NCI-H1417 treated with DMSO at 0.1 percent for 48 hours (cell line): ENCODE results near the gene CNDP2.
A peak's percentile ranks its signal among the peaks of the same experiment; 100 is the strongest.
"Not testable (repeated sequence)": the region's sequence is repeated elsewhere in the genome, so short reads cannot be mapped to it uniquely, and the experiment has no call there.

Experiments
- DNase-seq: peaks from one replicate; lab custom pipeline; 2025; lab: John Stamatoyannopoulos, UW

CNDP2 gene

DNA sequence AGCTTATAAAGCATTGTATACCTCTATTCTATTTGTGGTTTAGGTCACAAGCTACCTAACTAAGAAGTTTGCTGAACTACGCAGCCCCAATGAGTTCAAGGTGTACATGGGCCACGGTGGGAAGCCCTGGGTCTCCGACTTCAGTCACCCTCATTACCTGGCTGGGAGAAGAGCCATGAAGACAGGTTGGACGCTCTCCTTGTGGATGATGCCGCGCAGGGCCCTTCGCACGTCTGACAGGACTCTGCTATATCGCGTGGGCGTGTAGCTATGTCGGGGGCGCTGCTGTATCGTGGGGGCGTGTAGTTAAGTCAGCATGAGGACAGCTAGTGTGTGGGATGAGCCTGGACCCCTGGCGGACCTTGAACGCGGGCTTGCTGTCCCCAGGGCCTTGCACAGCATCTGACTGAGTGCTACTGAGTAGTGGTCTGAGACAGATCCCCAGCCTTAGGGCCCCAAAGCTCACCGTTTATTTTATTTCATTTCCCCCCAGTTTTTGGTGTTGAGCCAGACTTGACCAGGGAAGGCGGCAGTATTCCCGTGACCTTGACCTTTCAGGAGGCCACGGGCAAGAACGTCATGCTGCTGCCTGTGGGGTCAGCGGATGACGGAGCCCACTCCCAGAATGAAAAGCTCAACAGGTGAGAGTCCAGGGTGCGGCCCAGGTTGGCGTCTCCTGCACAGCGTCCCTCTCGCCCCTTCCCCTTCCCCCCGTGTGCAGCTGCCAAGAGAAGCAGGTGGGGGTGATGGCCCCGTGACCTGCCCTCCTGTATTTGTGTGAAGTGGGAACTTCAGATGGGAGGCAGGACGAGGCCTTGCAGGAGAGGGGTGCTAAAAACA is 22.5 kb downstream of the CNDP2 start:
- no peak for DNase-seq

DNA sequence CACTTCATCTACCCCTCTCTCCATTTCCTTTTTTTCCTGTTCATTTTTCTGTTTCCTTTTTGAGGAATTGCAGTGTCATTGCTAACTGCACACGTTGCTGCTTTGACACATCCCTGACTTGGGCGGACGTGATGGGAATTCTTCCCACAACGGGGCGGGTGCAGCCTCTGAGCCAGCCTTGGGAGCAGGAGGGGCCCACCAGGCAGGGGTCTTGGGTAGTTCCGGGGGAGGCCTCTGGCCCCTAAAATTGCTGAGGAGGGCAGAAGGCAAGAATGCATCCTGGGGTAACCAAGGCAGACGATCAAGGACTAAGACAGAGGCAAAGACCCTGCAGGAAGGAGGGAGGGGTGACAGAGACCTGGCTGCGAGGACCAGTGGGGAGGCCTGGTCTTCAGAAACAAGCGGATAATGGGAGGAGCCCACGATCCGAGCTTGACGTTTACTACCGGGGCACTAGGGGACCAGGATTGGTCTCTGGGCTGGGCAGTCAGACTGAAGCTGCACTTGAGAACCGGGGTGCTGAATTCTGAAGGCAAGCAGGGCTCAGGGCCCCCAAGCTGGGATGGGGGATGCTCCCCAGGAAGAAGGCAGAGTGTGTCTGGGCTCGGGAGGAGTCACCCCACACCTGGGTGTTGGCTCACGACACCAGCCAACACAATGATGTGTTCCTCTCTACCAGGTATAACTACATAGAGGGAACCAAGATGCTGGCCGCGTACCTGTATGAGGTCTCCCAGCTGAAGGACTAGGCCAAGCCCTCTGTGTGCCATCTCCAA is 23.3 kb downstream of the CNDP2 start:
- DNase-seq = no peak

DNA sequence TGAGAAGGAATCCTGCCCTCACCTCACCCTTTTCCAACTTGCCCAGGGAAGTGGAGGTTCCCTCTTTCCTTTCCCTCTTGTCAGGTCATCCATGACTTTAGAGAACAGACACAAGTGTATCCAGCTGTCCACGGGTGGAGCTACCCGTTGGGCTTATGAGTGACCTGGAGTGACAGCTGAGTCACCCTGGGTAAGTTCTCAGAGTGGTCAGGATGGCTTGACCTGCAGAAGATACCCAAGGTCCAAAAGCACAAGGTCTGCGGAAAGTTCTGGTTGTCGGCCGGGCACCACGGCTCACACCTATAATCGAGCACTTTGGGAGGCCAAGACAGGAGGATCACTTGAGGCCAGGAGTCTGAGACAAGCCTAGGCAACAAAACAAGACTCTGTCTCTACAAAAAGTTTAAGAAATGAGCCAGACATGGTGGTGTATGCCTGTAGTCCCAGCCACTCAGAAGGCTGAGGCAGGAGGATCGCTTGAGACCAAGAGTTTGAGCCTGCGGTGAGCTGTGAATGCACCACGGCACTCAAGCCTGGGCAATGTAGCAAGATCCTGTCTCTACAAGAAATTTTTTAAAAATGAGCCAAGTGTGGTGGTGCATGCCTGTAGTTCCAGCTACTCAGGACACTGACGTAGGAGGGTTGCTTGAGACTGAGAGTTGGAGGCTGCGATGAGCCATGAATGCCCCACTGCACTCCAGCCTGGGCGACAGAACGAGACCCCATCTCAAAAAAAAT is 24.1 kb downstream of the CNDP2 start:
- no peak for DNase-seq

DNA sequence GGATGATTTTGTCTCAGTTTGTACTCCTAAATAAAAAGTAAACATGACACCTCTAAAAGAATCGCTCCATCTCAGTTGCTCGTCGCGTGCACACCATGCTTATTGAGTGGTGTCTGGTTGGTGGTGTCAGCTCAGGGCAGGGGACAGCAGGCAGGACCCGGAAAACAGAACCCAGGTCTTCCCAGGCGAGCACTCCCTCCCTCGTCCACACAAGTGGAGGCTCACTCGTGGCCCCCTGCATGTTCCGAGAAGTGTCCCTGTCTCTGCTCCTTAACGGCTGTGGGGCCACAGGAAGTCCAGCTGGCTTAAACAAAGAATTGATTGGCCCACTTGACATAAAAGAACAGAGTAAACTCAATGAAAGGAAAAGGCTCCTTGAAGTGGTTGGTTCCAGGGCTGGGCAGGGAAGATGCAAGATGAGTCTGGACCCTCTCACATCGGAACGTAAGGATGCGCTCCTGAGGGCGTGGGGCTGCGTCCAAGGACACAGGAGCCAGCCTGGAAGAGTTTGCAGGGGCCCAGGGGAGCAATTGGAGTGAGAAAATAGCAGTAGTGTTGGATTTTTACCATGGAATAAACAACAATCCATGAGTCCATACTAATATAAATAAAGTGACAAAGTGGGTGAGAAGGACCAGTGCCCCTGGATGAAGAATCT is 25.0 kb downstream of the CNDP2 start:
- DNase-seq = no peak

DNA sequence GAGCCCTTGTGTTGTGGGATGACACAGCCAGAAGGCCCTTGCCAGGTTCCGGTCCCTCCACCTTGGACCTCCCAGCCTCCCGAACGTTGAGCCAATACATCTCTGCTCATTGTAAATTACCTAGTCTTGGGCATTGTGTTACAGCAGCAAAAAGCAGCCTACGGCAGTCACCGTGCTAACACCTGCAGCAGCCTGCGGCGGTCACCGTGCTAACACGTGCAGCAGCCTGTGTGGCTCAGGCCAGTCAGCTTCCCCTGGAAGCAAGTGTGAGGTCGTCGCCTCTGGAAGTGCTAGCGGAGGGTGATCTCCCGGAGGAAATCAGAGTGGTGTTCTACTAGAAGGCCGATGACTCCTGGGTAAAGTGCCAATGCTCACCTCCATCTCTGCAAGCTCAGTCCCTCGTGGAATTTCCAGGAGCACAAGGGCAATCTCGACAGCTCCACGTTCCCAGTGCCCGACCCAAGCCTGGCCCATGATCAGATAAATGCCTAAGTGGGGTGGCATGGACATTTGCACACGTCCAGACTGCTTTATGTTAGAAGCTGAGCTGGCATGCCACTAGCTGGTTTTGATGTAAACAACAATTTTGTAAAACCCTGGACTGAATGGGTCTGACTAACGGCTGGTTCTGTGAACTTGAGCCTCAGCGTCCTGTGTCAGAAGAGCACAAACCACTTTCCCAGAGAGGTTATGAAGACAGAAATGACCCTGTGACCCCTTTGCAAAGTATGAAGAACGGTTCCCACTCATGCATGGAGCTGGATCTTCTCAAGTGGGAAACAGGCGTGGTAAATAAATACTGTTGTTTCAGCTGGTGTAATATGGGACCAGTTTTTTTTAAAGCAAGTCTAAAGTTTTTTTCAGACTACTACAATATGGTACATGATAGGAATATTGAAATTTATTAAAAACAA is 26.7 kb downstream of the CNDP2 start:
- peak; percentile 7 for DNase-seq

DNA sequence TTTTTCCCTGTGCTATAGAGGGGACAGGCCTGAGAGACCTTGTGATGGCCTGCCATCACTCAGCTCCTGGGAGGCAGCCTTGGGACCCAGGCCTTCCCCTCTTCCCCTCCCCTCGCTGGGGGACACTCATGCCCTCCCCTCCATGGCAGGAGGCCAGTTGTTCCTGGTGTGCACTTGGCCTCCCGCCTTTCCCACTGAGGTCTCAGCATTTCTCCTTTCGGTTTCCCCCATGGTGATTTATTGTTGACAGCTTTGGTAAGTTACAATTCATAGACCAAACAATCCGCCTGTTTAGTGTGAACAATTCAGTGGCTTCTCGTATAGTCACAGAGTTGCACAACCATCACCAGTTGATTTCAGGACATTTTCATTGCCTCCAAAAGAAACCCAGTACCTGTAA is 27.9 kb downstream of the CNDP2 start:
- DNase-seq = peak; percentile 66

DNA sequence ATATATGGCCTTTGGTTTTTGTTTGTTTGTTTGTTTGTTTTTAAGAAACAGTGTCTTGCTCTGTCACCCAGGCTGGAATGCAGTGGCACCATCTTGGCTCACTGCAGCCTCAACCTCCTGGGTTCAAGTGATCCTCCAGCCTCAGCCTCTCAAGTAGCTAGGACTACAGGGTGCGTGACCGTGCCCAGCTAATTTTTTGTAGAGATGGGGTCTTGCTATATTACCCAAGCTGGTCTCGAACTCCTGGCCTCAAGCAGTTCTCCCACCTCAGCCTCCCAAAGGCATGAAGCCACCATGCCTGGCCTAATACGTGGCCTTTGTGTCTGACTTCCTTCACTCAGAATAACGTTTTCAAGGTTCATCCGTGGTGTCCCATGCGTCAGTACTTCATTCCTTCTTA is 28.8 kb downstream of the CNDP2 start:
- DNase-seq = not testable (repeated sequence)

DNA sequence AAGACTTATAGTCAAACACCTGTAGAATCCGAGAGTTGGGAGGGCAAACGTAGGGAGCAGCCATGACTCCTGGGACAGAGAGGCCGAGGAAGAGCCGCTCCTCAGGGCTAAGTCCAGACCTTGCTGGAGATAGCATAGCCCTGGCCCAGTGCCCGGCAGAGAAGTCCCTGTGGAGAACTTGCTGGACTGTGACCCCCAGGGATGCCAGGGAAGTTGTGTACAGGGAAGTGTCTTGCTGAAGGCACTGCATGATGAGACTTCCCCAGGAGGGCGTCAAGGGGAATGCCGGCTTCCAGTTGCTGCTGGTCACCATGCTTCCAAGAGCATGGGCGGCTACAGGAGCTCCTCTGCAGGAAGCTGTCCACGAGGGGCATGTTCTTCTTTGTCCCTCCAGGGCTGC is 29.6 kb downstream of the CNDP2 start:
- DNase-seq = no peak

DNA sequence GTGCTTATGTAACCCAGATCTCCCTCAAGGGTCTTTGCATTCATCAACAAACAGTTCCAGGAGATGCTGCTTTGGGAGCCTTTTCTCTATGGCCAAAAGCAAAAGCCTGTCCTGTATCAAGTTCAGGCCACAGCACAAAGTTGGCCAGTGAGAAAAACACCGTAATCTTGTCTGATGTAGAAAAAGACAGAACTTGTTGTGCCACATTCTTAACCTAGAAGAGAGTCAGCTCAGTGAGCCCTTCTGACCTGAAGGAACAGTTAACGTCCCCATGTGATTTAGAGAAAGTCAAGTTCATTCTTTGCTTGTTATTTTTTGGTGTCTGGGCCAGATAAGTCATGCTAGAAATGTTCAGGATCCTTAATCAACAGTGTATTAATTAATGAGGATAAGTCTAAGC is 30.3 kb downstream of the CNDP2 start:
- no peak for DNase-seq

DNA sequence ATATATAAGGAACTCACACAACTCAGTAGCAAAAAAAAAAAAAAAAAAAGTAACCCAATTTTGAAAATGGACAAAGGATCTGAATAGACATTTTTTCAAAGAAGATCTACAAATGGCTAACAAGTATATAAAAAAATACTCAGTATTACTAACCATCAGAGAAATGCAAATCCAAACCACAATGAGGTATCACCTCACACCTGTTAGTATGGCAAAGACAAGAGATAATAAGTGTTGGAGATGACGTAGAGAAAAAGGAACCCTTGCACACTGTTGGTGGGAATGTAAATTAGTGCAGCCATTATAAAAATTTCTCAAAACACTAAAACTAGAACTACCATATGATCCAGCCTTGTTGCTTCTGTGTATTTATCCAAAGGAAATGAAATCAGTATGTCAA is 32.3 kb downstream of the CNDP2 start:
- DNase-seq = no peak

DNA sequence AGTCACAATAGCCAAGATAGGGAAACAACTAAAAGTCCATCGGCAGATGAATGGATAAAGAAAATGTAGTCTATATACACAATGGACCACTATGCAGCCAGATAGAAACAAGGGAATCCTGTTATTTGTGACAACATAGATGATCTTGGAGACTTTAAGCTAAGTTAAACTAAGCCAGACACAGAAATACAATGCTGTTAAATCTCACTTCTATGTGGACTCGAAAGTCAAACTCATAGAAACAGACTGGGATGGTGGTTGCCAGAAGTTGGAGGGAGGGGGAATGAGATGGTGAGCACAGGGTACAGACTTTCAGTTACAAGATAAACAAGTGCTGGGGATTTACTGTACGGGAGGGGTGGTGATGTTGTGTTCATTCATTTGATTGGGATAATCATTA is 32.8 kb downstream of the CNDP2 start:
- no peak for DNase-seq

DNA sequence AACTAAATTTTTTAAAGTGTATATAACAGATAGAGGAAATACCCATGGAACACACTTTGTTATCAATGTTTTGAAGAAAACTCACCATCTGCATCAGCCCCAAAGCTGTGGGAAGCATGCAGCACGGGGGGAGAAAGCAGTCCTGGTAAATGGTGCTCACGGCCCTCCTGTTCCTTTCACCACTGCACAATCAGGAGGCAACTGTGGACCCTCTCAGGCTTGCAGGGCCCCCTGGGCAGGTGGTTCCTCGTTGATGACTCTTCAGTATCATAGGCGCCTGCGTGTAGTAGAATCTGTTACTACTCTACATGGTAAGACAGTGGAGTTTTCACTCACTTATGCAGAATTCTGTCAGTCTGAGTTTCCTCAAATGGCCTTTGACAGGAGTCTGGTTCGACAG is 33.2 kb downstream of the CNDP2 start:
- DNase-seq = no peak

DNA sequence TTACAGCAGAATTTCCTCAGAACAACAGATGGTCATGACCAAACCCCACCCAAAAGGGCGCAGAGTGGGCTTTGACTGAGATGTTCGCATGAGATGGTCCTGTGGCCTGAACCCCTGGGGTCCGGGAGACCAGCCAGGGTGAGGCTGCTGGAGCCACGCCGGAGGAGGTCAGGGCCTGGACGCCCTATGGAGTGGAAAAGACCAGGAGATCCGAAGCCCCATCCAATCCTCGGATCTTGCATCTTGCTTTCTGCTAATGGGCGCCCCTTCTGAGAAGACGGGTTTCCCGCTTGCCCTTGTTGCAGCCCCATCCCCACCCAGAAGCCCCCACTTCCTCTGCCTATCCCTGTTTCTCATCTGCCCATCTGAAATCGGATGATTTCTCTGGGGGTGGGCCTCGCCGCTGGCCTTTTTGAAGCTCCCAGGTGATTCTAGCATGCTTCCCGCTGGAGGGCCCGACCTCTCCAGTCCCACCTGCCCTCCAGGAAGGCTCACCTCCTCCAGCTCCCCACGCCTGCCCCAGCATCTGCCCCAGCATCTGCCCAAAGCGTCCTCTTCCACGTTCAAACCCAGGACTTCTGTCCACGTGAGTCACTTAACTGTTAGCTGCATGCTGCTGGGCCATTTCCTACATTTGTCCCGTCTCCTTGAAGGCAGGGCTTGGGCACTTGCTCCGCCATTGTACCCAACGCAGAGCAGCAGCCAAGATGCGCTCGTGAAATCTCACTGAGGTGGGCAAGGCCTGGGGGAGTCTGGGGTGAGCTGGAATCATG is 33.8 kb downstream of the CNDP2 start:
- no peak for DNase-seq

DNA sequence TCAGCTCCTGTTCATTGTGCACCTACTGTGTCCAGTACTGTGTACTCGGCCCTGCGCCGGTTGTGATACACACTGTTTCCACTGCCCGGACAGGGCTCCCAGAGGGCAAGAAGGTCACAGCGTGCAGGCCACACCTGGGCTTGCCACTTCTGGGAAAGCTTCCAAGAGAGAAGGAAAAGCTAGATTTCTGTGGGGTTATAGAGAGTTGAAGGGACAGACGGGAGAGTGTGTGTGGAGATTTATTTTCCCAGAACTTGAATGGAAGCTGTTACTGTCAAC is 34.4 kb downstream of the CNDP2 start:
- DNase-seq = no peak

DNA sequence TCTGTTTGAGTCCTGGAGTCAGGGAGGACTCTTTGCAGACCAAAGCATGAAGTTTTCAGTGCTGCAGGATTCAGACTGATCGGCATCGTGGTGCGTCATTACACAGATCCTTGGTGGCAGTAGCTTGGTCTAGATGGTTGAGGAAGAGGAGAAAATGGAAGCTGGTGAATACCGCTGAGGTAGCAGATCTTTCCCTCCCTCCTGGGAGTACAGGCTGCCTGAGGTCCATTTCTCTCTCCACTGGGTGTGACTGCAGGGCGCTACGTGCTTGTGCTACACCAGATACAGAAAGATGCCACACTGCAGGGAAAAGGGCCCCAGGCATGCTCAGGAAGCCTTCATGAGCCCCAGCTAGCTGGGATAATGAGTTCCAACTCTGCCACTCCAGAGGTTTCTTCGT is 34.9 kb downstream of the CNDP2 start:
- no peak for DNase-seq

DNA sequence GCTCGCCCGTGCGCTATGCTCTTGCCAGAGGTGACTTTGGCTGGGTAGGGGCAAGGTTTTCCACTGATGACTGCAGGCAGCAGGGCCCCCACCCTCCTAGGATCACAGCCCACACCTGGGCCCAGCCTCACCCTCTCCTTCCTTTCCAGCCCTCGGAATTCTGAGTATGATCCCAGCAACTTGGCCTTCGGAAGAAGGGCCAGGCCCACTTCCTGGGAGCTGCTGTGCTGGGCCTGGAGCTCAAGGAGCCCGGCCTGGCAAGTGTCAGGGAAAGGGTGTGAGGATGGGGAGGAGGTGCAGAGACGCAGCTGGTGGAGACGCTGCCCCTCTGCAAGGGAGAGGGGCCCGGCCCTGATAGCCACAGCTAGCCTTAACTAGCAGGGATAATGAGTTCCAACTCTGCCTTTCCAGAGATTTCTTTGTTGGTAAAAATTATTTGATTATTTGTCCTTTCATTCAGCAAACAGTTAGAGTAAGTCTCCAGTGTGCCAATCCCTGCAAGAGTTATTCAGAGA is 36.4 kb downstream of the CNDP2 start:
- DNase-seq = no peak

DNA sequence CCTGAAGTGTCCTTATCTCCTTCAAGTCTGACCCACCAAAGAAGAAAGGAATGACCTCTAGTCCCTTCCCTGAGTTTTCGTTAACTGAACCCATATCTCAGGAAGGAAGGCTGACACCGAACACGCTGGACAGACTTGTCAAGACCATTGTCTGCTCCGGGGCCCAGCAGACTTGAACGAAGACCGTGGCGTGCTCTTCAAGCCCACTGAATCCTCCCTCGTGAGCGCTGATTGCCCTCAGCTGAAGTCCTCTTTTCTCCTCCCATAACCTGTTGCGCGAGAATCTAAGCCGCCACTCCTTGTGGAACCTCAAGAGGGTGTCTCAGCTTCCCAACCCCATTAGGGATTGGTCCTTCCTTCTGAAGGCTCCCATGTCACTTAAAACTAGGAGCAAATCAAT is 37.5 kb downstream of the CNDP2 start:
- DNase-seq = no peak

DNA sequence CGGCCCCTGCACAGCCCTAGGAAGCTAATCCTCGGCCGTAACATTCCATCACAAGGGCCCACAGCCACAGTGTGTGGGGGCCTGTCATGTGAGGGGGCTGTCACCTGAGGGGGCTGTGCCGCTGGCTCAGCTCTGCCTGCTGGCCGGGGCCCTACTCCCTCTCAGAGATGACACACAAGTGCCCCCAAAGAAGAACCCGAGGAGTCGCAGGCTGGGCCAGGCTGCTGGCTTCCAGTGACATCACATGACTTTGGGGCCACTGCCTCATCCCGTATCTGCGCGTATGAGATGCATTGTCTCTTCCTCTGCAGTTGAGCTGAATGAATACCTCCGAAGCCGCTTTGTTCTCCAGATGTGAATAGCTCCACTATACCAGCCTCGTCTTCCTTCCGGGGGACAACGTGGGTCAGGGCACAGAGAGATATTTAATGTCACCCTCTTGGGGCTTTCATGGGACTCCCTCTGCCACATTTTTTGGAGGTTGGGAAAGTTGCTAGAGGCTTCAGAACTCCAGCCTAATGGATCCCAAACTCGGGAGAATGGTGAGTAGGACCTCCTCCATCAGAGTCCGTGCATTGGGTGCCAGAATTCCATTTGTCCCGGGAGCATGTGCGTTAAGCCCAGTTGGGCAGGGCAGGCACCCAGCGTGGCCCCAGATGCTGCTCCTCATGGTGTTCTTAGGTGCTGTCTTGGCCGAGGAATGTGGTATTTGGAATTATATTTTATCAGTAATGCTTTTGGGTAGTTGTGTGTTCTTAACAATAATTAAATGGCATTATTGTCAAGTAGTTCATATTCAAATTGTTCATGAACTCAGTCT is 38.2 kb downstream of the CNDP2 start, which contains the start of gene CNDP1:
TSS of gene CNDP1 (plus strand) at position 351 of the 820 bp plus-strand sequence. CDS start at position 519, 168 bp downstream.
- DNase-seq = no peak

DNA sequence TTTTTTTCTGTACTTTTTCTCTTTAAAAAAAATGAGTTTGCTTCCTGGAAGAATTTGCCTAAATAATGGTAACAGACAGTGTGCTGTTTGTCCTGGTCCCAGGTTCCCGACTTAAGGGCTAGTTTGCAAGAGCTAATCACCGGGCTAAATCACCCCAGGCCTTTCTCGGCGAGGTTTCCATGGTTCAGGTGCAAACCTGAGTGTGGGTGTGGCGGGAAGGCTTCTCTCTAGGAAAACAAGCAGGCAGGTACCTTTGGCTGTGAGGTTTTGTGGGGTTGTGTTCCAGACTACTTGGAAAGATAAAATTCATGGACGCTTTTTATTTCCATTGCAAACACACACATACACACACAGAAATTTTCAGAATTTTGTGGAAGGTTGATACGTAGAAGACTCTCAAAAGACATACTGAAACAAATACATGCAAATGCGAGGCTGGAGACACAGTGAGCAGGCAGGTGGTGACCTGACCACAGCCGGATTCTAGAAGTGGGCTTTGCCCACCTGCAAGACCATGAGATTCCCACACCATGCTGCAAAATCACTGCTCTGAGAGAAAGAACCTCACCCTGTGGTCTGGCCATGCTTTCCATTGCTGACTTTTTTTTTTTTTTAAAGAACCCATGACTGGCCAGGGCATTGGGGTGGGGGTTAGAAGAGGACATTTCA is 39.0 kb downstream of the CNDP2 start:
- DNase-seq = no peak
